Right lobe of liver (tissue), 6 donors: ENCODE measurements around the gene WIPF2. TPM values are rescaled to one million over a fixed set of nuclear protein-coding genes. Genes with fewer than 3 reads are reported as not detected.

Experiments
- ATAC-seq, 4 donors: fragments of 200-7000 bp; cut with Tn5 transposase; one replicate each; pipeline ENCODE4 v1.9.1; 2020; ENCODE audit warnings: mild to moderate bottlenecking in 4 of 4, moderate library complexity in 4 of 4
- DNase-seq, 3 donors: peaks; one replicate each; pipeline ENCODE4 v3.0.0-alpha.2; 2020
- H3K27ac ChIP-seq, 3 donors: fragments of 200-600 bp; one replicate each; pipeline ENCODE4 v1.8.0; 2022
- H3K27me3 ChIP-seq, 2 donors: fragments of 200-600 bp; one replicate each; pipeline ENCODE4 v1.8.0; 2022
- H3K36me3 ChIP-seq, 4 donors: fragments of 200-600 bp; sonication (generic) in 1 of 4; one replicate each; pipeline versions ENCODE4 v1.5.1 to v1.8.0; 2017 to 2022; ENCODE audit warnings: control low read depth in 1 of 4
- H3K4me1 ChIP-seq, 4 donors: fragments of 200-600 bp; sonication (generic) in 1 of 4; one replicate each; pipeline versions ENCODE4 v1.5.1 to v1.8.0; 2017 to 2022; ENCODE audit warnings: control low read depth in 1 of 4
- H3K4me3 ChIP-seq, 3 donors: fragments of 200-600 bp; one replicate each; pipeline ENCODE4 v1.8.0; 2022
- H3K9me3 ChIP-seq, 4 donors: fragments of 200-600 bp; sonication (generic) in 1 of 4; one replicate each; pipeline versions ENCODE4 v1.5.1 to v1.8.0; 2017 to 2022; ENCODE audit warnings: control low read depth in 1 of 4
- POLR2A ChIP-seq: fragments of 450-650 bp; IDR thresholded peaks from one replicate; pipeline ENCODE4 v1.6.1; 2017; ENCODE audit warnings: antibody characterized with exemption, mild to moderate bottlenecking
- WGBS: methylation state at CpG from one replicate; pipeline ENCODE4 v1.1.6; 2018; ENCODE audit warnings: low coverage, low lambda C conversion rate; ENCODE audit not compliant: insufficient coverage; ENCODE audit errors: missing lambda C conversion rate; 5-methylcytosine and 5-hydroxymethylcytosine counted together
- intact Hi-C, 2 donors: fragments of 100-400 bp; cut with DNase I; formaldehyde crosslinking; loops; one replicate each; pipeline versions ENCODE4 v1.11.2 to v1.14.1; 2022
- total RNA-seq, 6 experiments: library from RNA; depleted of rRNA in 2 of 6; stranded (reverse); fragments of >200 nt in 2 of 6; fragmentation: NEBNext Ultra II Directional in 3 of 6; extraction: Animal tissue kit (Norgen Biotek cat#: 25700) in 3 of 6; gene quantifications; one replicate each; pipeline versions ENCODE4 v1.1.0 to v1.2.4, GENCODE V29; 2016 to 2023
- TF ChIP-seq, protein P1 (sequence below), 4 donors: fragments of 200-600 bp in 3 of 4; fragments of 450-650 bp in 1 of 4; IDR thresholded peaks; one replicate each; pipeline versions ENCODE4 v1.5.1 to v1.8.0; 2016 to 2022; ENCODE audit warnings: antibody characterized with exemption in 4 of 4, mild to moderate bottlenecking in 2 of 4
- donor health status: DM: no; HTN: yes; CAD: no.
- donor health status: DM: no; HTN: no; CAD: no.
- donor health status: DM: no; HTN: no; CAD: no.
- donor health status: DM: no; HTN: yes; CAD: no.
- donor health status: DM: no; HTN: yes; CAD: no.

The WIPF2 gene
- total RNA-seq, 6 experiments from 2014 or later, result 7.0 to 12.1 (median 9.0) TPM

GRCh38 chr17:40187238-40187637 lies 31.9 kb upstream of the WIPF2 start:
- DNase-seq, result no peak
- H3K36me3 ChIP-seq, result no peaks in the 10 kb centered on the region
- no peak for ATAC-seq
- no peak overlapping the region for H3K4me3 ChIP-seq
- H3K9me3 ChIP-seq, result no peaks in the 10 kb centered on the region
- no peaks in the 10 kb centered on the region for H3K27me3 ChIP-seq
- 84% methylated on average over 3 of the region's 3 CpGs for WGBS
- H3K4me1 ChIP-seq, result peaks cover 0 to 17% (median 8%) of the 10 kb centered on the region in 4 donors
- TF ChIP-seq, protein P1, sequence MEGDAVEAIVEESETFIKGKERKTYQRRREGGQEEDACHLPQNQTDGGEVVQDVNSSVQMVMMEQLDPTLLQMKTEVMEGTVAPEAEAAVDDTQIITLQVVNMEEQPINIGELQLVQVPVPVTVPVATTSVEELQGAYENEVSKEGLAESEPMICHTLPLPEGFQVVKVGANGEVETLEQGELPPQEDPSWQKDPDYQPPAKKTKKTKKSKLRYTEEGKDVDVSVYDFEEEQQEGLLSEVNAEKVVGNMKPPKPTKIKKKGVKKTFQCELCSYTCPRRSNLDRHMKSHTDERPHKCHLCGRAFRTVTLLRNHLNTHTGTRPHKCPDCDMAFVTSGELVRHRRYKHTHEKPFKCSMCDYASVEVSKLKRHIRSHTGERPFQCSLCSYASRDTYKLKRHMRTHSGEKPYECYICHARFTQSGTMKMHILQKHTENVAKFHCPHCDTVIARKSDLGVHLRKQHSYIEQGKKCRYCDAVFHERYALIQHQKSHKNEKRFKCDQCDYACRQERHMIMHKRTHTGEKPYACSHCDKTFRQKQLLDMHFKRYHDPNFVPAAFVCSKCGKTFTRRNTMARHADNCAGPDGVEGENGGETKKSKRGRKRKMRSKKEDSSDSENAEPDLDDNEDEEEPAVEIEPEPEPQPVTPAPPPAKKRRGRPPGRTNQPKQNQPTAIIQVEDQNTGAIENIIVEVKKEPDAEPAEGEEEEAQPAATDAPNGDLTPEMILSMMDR (IDR thresholded peaks at IDR 0.05), result no peak
- TF ChIP-seq POLR2A, result no peak
- intact Hi-C loops, result no loop called here
- no peak overlapping the region for H3K27ac ChIP-seq

GRCh38 chr17:40188694-40189093 lies 30.4 kb upstream of the WIPF2 start:
- ATAC-seq (no peak), DNase-seq (no peak)
- H3K27me3 ChIP-seq, result no peaks in the 10 kb centered on the region
- H3K4me3 ChIP-seq, result no peak overlapping the region
- H3K4me1 ChIP-seq, result peaks cover 0 to 17% (median 8%) of the 10 kb centered on the region in 4 donors
- TF ChIP-seq, protein P1 (IDR thresholded peaks at IDR 0.05), result no peak
- TF ChIP-seq POLR2A, result no peak
- H3K36me3 ChIP-seq, result no peaks in the 10 kb centered on the region
- no peaks in the 10 kb centered on the region for H3K9me3 ChIP-seq
- intact Hi-C loops, result no loop called here
- WGBS, result 88% methylated on average over 5 of the region's 6 CpGs
- no peak overlapping the region for H3K27ac ChIP-seq

GRCh38 chr17:40190197-40191021 lies 28.7 kb upstream of the WIPF2 start:
- no peak overlapping the region for H3K4me3 ChIP-seq
- ATAC-seq, result peak in 1 of 4 donors; percentile 10
- no peak overlapping the region for H3K27ac ChIP-seq
- peaks cover 0 to 5% (median 3%) of the 10 kb centered on the region in 4 donors for H3K4me1 ChIP-seq
- TF ChIP-seq, protein P1 (IDR thresholded peaks at IDR 0.05), result no peak
- TF ChIP-seq POLR2A, result no peak
- no peak for DNase-seq
- intact Hi-C loops, result loop anchor here in 1 of 2 donors (10.0 kb wide), 1 partner anchor 176 kb away; the partner anchor contains the start of gene CSF3
- no peaks in the 10 kb centered on the region for H3K27me3 ChIP-seq
- H3K9me3 ChIP-seq, result no peaks in the 10 kb centered on the region
- WGBS, result 51% methylated on average over 7 of the region's 15 CpGs
- H3K36me3 ChIP-seq, result no peaks in the 10 kb centered on the region

GRCh38 chr17:40191237-40192208 lies 27.6 kb upstream of the WIPF2 start:
- WGBS, result 2% methylated on average over 26 of the region's 60 CpGs
- H3K36me3 ChIP-seq, result no peaks in the 10 kb centered on the region
- H3K27ac ChIP-seq, result peak overlapping the region in 1 of 3 donors; percentile 12
- peak overlapping the region; percentile 42 to 62 (median 53) for H3K4me3 ChIP-seq
- no peaks in the 10 kb centered on the region for H3K4me1 ChIP-seq
- TF ChIP-seq POLR2A, result no peak
- TF ChIP-seq, protein P1 (IDR thresholded peaks at IDR 0.05), result peak; percentile 53 to 81 (median 79)
- H3K27me3 ChIP-seq, result no peaks in the 10 kb centered on the region
- peak; percentile 87 to 96 (median 92) for ATAC-seq
- peak; percentile 80 to 86 (median 83) for DNase-seq
- no peaks in the 10 kb centered on the region for H3K9me3 ChIP-seq
- intact Hi-C loops, result loop anchor here in 1 of 2 donors (10.0 kb wide), 1 partner anchor 177 kb away; the partner anchor contains the start of gene CSF3
